GM06990 (cell line): Measurements from ENCODE around the gene FAM13C.

ENCODE experiments used
- DNase-seq: peaks from one replicate; pipeline ENCODE4 v3.0.0-alpha.2; 2011; ENCODE audit not compliant: insufficient read length; ENCODE audit errors: extremely low read depth
- H3K27me3 ChIP-seq: replicated peaks from 2 replicates; pipeline ENCODE4 v1.6.0; 2011; ENCODE audit warnings: low read length; ENCODE audit not compliant: control insufficient read depth, insufficient read depth
- H3K36me3 ChIP-seq: 2 replicates; pipeline ENCODE4 v1.5.1; 2011; ENCODE audit warnings: low read length; ENCODE audit not compliant: control insufficient read depth, insufficient read depth
- H3K4me3 ChIP-seq: replicated peaks from 2 replicates; pipeline ENCODE4 v1.5.1; 2011; ENCODE audit warnings: low read depth, mild to moderate bottlenecking, control low read depth, low read length
- TF ChIP-seq, protein P1 (sequence below): IDR thresholded peaks from 2 replicates; pipeline ENCODE4 v1.5.1; 2011; ENCODE audit warnings: low read length, control low read depth, mild to moderate bottlenecking, inconsistent platforms; ENCODE audit not compliant: insufficient read depth, poor library complexity, severe bottlenecking

FAM13C gene

GRCh38 chr10:59383436-59383835 lies 21.1 kb upstream of the FAM13C start:
- no peak overlapping the region for H3K4me3 ChIP-seq
- no peak for DNase-seq
- no peaks in the 10 kb centered on the region for H3K36me3 ChIP-seq
- TF ChIP-seq, protein P1, sequence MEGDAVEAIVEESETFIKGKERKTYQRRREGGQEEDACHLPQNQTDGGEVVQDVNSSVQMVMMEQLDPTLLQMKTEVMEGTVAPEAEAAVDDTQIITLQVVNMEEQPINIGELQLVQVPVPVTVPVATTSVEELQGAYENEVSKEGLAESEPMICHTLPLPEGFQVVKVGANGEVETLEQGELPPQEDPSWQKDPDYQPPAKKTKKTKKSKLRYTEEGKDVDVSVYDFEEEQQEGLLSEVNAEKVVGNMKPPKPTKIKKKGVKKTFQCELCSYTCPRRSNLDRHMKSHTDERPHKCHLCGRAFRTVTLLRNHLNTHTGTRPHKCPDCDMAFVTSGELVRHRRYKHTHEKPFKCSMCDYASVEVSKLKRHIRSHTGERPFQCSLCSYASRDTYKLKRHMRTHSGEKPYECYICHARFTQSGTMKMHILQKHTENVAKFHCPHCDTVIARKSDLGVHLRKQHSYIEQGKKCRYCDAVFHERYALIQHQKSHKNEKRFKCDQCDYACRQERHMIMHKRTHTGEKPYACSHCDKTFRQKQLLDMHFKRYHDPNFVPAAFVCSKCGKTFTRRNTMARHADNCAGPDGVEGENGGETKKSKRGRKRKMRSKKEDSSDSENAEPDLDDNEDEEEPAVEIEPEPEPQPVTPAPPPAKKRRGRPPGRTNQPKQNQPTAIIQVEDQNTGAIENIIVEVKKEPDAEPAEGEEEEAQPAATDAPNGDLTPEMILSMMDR: no peak
- H3K27me3 ChIP-seq: no peaks in the 10 kb centered on the region

GRCh38 chr10:59382831-59383295 lies 20.5 kb upstream of the FAM13C start:
- no peaks in the 10 kb centered on the region for H3K36me3 ChIP-seq

GRCh38 chr10:59381687-59382086 lies 19.3 kb upstream of the FAM13C start:
- DNase-seq: no peak
- Histone ChIP-seq H3K4me3 (no peak overlapping the region), H3K36me3 (no peaks in the 10 kb centered on the region), H3K27me3 (no peaks in the 10 kb centered on the region)
- TF ChIP-seq, protein P1: no peak

More at GRCh38 chr10:59382831-59383295, 20.5 kb upstream of the FAM13C start:
- Histone ChIP-seq H3K27me3 (no peaks in the 10 kb centered on the region), H3K4me3 (no peak overlapping the region)
- TF ChIP-seq, protein P1: no peak
- DNase-seq: no peak

GRCh38 chr10:59376846-59377245 lies 14.5 kb upstream of the FAM13C start:
- Histone ChIP-seq H3K36me3 (no peaks in the 10 kb centered on the region), H3K27me3 (no peaks in the 10 kb centered on the region), H3K4me3 (no peak overlapping the region)
- TF ChIP-seq, protein P1: no peak
- no peak for DNase-seq

DNA sequence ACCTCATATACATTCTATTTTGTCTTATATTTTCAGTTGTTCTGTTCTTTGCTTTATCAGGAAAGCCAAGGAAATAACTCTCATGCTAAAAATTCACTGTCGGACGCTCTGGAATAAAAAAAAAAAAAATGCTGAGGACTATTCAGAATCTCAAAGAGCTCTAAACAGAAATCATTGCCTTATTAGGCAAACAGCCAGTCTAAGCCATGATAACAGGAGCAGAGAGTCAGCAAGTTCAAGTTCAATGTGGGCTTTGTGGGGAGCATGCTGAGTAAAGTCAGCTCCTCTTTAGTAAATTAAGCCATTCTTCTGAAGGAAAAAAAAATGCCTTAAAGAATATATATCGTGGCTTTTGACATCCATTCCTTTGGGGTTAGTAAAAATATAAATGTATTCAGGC lies 13.6 kb upstream of the FAM13C start:
- no peak for DNase-seq
- no peaks in the 10 kb centered on the region for H3K36me3 ChIP-seq
- TF ChIP-seq, protein P1: no peak
- H3K27me3 ChIP-seq: no peaks in the 10 kb centered on the region
- no peak overlapping the region for H3K4me3 ChIP-seq

GRCh38 chr10:59374916-59375315 lies 12.6 kb upstream of the FAM13C start:
- TF ChIP-seq, protein P1: no peak
- DNase-seq: no peak
- H3K4me3 ChIP-seq: no peak overlapping the region
- no peaks in the 10 kb centered on the region for H3K27me3 ChIP-seq
- H3K36me3 ChIP-seq: no peaks in the 10 kb centered on the region
